PFSK-1 (cell line): Measurements from ENCODE around the gene JAM2.

ENCODE experiments used
- FOXP2 ChIP-seq: optimal IDR thresholded peaks from 2 replicates; pipeline ENCODE3; 2011; ENCODE audit warnings: borderline replicate concordance, control low read depth, inconsistent platforms; ENCODE audit not compliant: insufficient read depth; ENCODE audit errors: extremely low read length, extremely low read depth
- POLR2AphosphoS5 ChIP-seq: IDR thresholded peaks from 2 replicates; pipeline ENCODE4 v1.6.1; 2012; ENCODE audit warnings: low read depth, mild to moderate bottlenecking, control low read depth, low read length, moderate library complexity
- TAF1 ChIP-seq: IDR thresholded peaks from 2 replicates; pipeline ENCODE4 v1.6.1; 2012; ENCODE audit warnings: low read length, control low read depth, borderline replicate concordance; ENCODE audit not compliant: insufficient read depth
- TF ChIP-seq, protein P1 (sequence below), 2 experiments: IDR thresholded peaks; 2 replicates each; pipeline versions ENCODE4 v1.6.1 to v1.8.0; 2011 to 2012; ENCODE audit warnings: low read depth in 2 of 2, low read length in 2 of 2, control low read depth in 1 of 2, inconsistent platforms in 1 of 2, mild to moderate bottlenecking in 1 of 2, moderate library complexity in 1 of 2; ENCODE audit not compliant: insufficient read depth in 1 of 2

DNA sequence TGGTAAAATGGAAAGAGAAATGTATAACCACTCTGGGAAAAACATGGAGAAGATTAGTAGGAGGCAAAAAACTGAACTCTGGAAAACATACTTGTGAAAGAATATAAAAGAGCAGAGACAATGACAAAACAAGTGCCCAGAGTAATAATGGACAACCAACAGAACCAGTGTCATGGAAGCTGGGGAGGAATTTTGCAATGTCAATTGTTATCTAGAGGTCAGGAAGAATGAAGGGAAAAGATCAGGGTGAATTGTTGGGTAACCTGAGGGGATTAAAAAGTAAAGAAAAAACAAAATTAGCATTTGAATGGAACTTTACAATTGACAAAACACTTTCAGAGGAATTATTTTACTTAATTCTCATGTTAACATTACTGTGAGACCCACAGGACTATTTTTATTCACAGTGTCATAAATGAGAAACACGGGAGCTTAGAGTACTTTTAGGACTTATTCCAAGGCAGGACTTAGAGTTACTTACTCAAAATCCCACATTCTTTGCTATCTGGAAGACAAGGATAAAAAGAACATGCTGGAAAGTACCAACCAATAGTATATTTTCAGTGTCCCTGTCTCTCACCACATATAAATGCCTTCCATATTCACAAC is 19.5 kb downstream of the JAM2 start:
- TF ChIP-seq POLR2AphosphoS5 (no peak), TAF1 (no peak), FOXP2 (no peak)
- TF ChIP-seq, protein P1, sequence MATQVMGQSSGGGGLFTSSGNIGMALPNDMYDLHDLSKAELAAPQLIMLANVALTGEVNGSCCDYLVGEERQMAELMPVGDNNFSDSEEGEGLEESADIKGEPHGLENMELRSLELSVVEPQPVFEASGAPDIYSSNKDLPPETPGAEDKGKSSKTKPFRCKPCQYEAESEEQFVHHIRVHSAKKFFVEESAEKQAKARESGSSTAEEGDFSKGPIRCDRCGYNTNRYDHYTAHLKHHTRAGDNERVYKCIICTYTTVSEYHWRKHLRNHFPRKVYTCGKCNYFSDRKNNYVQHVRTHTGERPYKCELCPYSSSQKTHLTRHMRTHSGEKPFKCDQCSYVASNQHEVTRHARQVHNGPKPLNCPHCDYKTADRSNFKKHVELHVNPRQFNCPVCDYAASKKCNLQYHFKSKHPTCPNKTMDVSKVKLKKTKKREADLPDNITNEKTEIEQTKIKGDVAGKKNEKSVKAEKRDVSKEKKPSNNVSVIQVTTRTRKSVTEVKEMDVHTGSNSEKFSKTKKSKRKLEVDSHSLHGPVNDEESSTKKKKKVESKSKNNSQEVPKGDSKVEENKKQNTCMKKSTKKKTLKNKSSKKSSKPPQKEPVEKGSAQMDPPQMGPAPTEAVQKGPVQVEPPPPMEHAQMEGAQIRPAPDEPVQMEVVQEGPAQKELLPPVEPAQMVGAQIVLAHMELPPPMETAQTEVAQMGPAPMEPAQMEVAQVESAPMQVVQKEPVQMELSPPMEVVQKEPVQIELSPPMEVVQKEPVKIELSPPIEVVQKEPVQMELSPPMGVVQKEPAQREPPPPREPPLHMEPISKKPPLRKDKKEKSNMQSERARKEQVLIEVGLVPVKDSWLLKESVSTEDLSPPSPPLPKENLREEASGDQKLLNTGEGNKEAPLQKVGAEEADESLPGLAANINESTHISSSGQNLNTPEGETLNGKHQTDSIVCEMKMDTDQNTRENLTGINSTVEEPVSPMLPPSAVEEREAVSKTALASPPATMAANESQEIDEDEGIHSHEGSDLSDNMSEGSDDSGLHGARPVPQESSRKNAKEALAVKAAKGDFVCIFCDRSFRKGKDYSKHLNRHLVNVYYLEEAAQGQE (IDR thresholded peaks at IDR 0.05; ENCODE audit: insufficient read depth in 1 of 2, low read depth in 2 of 2, low read length in 2 of 2) = no peak
